Transverse colon (tissue), 4 donors: Measurements from ENCODE around the gene OR5AC2.

Source experiments
- CTCF ChIP-seq, 5 experiments: fragments of 200-600 bp in 3 of 5; fragments of 450-650 bp in 2 of 5; sonication (generic) in 3 of 5; IDR thresholded peaks; 1 replicate in 2 of 5; 2 replicates in 3 of 5; pipeline ENCODE4 v1.5.1; 2016 to 2017; ENCODE audit warnings: antibody characterized with exemption in 5 of 5, inconsistent platforms in 3 of 5, mild to moderate bottlenecking in 2 of 5, moderate library complexity in 1 of 5
- EP300 ChIP-seq: sonication (generic); formaldehyde crosslinking; IDR thresholded peaks from one replicate; pipeline ENCODE4 v1.6.1; 2017; ENCODE audit warnings: antibody characterized with exemption, low read depth
- POLR2A ChIP-seq: fragments of 450-650 bp; IDR thresholded peaks from one replicate; pipeline ENCODE4 v1.6.1; 2016; ENCODE audit warnings: antibody characterized with exemption, mild to moderate bottlenecking, moderate library complexity
- POLR2AphosphoS5 ChIP-seq, 3 donors: sonication (generic); formaldehyde crosslinking; IDR thresholded peaks; one replicate each; pipeline ENCODE4 v1.6.1; 2016; ENCODE audit warnings: antibody characterized with exemption in 3 of 3

- TF ChIP-seq POLR2A (no peak), CTCF (IDR thresholded peaks at IDR 0.05) (no peak), EP300 (no peak), POLR2AphosphoS5 (IDR thresholded peaks at IDR 0.05) (no peak)
These were observed 28.6 kb upstream of the OR5AC2 start for GRCh38 chr3:98058244-98058960.
